NCI-H146 treated with DMSO at 0.1 percent for 48 hours (cell line): ENCODE results near the gene LMF2.

Source experiments
- DNase-seq: peaks from one replicate; lab custom pipeline; 2025; ENCODE audit not compliant: unreplicated experiment; lab: John Stamatoyannopoulos, UW

The LMF2 gene

GRCh38 chr22:50505276-50505775 is 2.2 kb downstream of the LMF2 start:
- DNase-seq = no peak

GRCh38 chr22:50504369-50505211 is 2.9 kb downstream of the LMF2 start:
- no peak for DNase-seq

GRCh38 chr22:50503475-50504145 is 3.9 kb downstream of the LMF2 start:
- DNase-seq = no peak

GRCh38 chr22:50502628-50503474 is 4.7 kb downstream of the LMF2 start:
- no peak for DNase-seq

DNA sequence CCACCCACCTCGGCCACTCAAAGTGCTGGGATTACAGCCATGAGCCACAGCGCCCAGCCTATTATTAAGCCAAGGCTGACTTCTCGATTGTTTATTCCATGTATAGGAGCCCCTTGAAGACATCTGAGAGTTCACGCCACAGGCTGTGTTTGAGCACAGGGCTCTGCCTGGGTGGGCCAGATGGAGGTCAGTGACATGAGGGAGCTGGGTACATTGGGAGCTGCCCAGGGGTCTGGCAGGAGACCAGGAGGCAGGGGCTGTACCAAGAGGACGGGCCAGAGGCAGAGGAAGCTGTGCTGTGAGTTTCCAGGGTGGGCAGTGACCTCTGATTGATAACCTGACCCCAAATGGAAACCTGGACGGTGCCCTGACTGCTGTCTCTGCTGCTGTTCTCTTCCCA is 5.4 kb downstream of the LMF2 start:
- no peak for DNase-seq

- no peak for DNase-seq
These were observed 7.0 kb downstream of the LMF2 start for GRCh38 chr22:50500452-50500851.

- peak; percentile 18 for DNase-seq
These were observed 9.1 kb downstream of the LMF2 start for GRCh38 chr22:50498322-50498890.

GRCh38 chr22:50497093-50497492 is 10.4 kb downstream of the LMF2 start:
- no peak for DNase-seq

DNA sequence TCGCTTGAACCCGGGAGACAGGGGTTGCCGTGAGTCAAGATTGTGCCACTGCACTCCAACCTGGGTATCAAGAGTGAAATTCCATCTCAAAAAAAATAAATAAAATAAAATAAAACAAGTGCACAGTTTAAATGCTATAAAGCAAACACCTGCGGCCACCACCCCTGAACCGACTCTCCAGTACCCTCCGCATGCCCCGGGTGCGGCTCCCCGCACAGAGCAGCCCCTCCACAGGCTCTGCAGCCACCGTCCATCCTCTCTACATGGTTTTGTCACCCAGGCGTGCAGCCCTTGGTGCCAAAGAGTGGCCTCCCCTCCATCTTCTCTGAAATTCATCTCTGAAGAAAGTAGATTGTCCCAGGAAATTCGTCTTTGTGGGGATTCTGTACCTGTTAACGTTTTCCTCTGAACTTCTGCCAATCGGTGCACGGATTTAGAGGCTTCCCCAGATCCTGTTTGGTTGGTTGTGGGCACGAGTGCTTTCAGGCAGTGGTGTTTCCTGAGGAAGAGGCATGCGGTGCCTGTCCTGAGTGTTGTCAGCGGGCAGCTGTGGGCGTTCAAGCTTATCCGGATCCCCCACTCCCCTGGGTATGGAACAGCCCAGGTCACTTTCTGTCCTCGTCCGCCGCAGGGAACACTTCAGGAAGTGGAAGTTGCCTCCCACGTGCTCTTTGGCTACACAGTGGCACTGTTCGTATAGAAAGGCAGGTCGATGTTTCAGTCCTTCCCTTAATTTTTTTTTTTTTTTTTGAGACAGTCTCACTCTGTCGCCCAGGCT is 16.8 kb downstream of the LMF2 start:
- DNase-seq = no peak

- DNase-seq = no peak
These were observed 17.9 kb downstream of the LMF2 start for GRCh38 chr22:50489363-50490243.

DNA sequence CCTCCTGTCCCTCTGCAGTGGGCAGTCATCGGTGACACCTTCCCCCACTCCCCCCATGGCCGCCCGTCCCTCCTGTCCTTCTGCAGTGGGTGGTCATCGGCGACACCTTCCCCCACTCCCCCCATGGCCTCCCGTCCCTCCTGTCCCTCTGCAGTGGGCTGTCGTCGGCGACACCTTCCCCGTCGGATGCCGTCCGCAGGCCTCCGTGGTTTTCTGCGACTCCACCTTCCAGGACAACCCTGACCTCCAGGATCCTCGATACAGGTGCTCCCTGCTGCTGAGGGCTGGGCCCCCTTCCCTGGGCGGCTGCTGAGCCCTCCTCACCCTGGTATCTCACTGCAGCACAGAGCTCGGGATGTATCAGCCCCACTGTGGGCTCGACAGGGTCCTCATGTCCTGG is 18.6 kb downstream of the LMF2 start:
- DNase-seq = no peak

DNA sequence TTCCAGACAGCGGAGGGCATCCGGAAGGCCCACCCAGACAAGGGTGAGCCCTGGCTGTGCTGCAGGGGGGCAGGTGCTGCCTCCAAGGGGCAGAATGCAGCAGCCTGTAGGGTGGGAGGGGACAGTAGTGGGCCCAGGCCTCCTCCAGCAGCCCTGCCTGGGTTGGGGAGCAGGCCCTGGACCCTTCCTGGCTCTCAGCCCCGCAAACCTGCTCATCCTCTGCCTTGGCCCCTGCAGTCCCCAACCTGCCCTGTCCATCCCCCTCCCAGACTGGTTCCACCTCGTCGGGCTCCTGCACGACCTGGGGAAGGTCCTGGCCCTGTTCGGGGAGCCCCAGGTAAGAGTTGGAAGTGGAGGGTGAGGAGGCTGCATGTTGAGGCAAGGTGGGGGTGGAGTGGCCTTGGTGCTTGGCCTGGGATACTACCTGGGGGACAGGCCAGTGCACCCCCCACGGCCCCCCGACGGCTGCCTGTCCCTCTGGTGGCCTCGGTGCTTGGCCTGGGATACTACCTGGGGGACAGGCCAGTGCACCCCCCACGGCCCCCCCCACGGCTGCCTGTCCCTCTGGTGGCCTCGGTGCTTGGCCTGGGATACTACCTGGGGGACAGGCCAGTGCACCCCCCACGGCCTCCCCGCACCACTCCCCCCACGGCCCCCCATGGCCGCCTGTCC is 19.4 kb downstream of the LMF2 start:
- DNase-seq = no peak

GRCh38 chr22:50487290-50488005 is 20.1 kb downstream of the LMF2 start:
- no peak for DNase-seq

GRCh38 chr22:50486561-50487289 is 20.8 kb downstream of the LMF2 start, which contains the start of gene MIOX:
Gene MIOX, plus strand, starts transcription at chr22:50486859. Its CDS starts 39 bp downstream, at chr22:50486898.
- no peak for DNase-seq

GRCh38 chr22:50485221-50486131 is 22.0 kb downstream of the LMF2 start:
- no peak for DNase-seq
